ENCODE results near the gene DOCK3. TPM values are rescaled to one million over a fixed set of nuclear protein-coding genes. Genes with fewer than 3 reads are reported as not detected.

DOCK3 gene
- total and polyA plus RNA-seq, 4 donors, result 0.01 to 0.08 (median 0.06) TPM; not detected in 1

- Histone ChIP-seq H3K27me3 (ENCODE audit: control insufficient read depth in 4 of 4, insufficient read depth in 4 of 4, low read length in 3 of 4) (no peaks in the 10 kb centered on the region), H3K27ac (ENCODE audit: low read depth in 1 of 2, low read length in 2 of 2) (no peak overlapping the region), H3K4me1 (ENCODE audit: control insufficient read depth in 4 of 4, insufficient read depth in 4 of 4, low read length in 3 of 4) (no peaks in the 10 kb centered on the region), H3K9me3 (ENCODE audit: control insufficient read depth in 4 of 4, low read length in 3 of 4) (no peaks in the 10 kb centered on the region), H3K4me3 (ENCODE audit: low read depth in 1 of 3, low read length in 3 of 3) (no peak overlapping the region), H3K36me3 (ENCODE audit: control insufficient read depth in 4 of 4, insufficient read depth in 3 of 4, low read depth in 1 of 4, low read length in 3 of 4) (no peaks in the 10 kb centered on the region), H3K9ac (ENCODE audit: low read depth in 1 of 2, low read length in 2 of 2) (no peak overlapping the region)
- WGBS, result 88% methylated on average over 1 of the region's 1 CpG
- TF ChIP-seq HNF4A (conservative IDR thresholded peaks at IDR 0.05) (no peak), FOXA1 (IDR thresholded peaks at IDR 0.05) (no peak), NR2F2 (IDR thresholded peaks at IDR 0.05) (no peak), FOXA2 (IDR thresholded peaks at IDR 0.05) (no peak), ZBTB33 (IDR thresholded peaks at IDR 0.05) (no peak), MAX (IDR thresholded peaks at IDR 0.05) (no peak), HNF4G (IDR thresholded peaks at IDR 0.05) (no peak), TAF1 (conservative IDR thresholded peaks at IDR 0.05) (no peak), YY1 (IDR thresholded peaks at IDR 0.05) (no peak), GABPA (IDR thresholded peaks at IDR 0.05 in 1 of 2, conservative IDR thresholded peaks at IDR 0.05 in 1 of 2) (no peak), SP1 (IDR thresholded peaks at IDR 0.05) (no peak), RAD21 (IDR thresholded peaks at IDR 0.05) (no peak)
- no peak for DNase-seq (ENCODE audit: low spot score)
Observed at GRCh38 chr3:51224283-51224682, 549.6 kb downstream of the DOCK3 start.

- Histone ChIP-seq H3K4me1 (ENCODE audit: control insufficient read depth in 4 of 4, insufficient read depth in 4 of 4, low read length in 3 of 4) (no peaks in the 10 kb centered on the region), H3K27ac (ENCODE audit: low read depth in 1 of 2, low read length in 2 of 2) (no peak overlapping the region), H3K4me3 (ENCODE audit: low read depth in 1 of 3, low read length in 3 of 3) (no peak overlapping the region), H3K27me3 (ENCODE audit: control insufficient read depth in 4 of 4, insufficient read depth in 4 of 4, low read length in 3 of 4) (no peaks in the 10 kb centered on the region), H3K9ac (ENCODE audit: low read depth in 1 of 2, low read length in 2 of 2) (no peak overlapping the region), H3K36me3 (ENCODE audit: control insufficient read depth in 4 of 4, insufficient read depth in 3 of 4, low read depth in 1 of 4, low read length in 3 of 4) (no peaks in the 10 kb centered on the region), H3K9me3 (ENCODE audit: control insufficient read depth in 4 of 4, low read length in 3 of 4) (no peaks in the 10 kb centered on the region)
- TF ChIP-seq SP1 (IDR thresholded peaks at IDR 0.05), result no peak
- TF ChIP-seq HNF4G (IDR thresholded peaks at IDR 0.05), result no peak
- TF ChIP-seq YY1 (IDR thresholded peaks at IDR 0.05), result no peak
- no peak for TF ChIP-seq EGR1 (IDR thresholded peaks at IDR 0.05; ENCODE audit: low read depth in 2 of 2)
- TF ChIP-seq TAF1 (conservative IDR thresholded peaks at IDR 0.05), result no peak
- TF ChIP-seq RAD21 (IDR thresholded peaks at IDR 0.05), result no peak
- TF ChIP-seq FOXA1 (IDR thresholded peaks at IDR 0.05), result no peak
- no peak for TF ChIP-seq REST (IDR thresholded peaks at IDR 0.05)
- no peak for TF ChIP-seq MAX (IDR thresholded peaks at IDR 0.05)
- no peak for TF ChIP-seq ZBTB33 (IDR thresholded peaks at IDR 0.05)
- DNase-seq (ENCODE audit: low spot score), result no peak
- 78% methylated on average over 1 of the region's 1 CpG for WGBS
Observed at GRCh38 chr3:51224843-51225242, 550.1 kb downstream of the DOCK3 start.

All from liver (tissue), 9 donors.